ENCODE measurements around the gene MGP.

Gene MGP

GRCh38 chr12:14892726-14893505 is 7.3 kb upstream of the MGP start:
- TF ChIP-seq YY1 (IDR thresholded peaks at IDR 0.05; ENCODE audit: insufficient read depth, insufficient read length): no peak
- TF ChIP-seq SUZ12 (IDR thresholded peaks at IDR 0.05; ENCODE audit: extremely low read depth, insufficient read depth, insufficient read length): no peak
- TF ChIP-seq ZNF274 (IDR thresholded peaks at IDR 0.05; ENCODE audit: low read depth, low read length): no peak
- Histone ChIP-seq H3K36me3 (ENCODE audit: insufficient read depth, insufficient read length, low read length) (no peaks in the 10 kb centered on the region), H3K9ac (ENCODE audit: insufficient read length, low read depth) (no peak overlapping the region), H3K4me1 (ENCODE audit: insufficient read depth, insufficient read length) (no peaks in the 10 kb centered on the region), H3K4me3 (ENCODE audit: insufficient read length, low read depth) (no peak overlapping the region), H3K9me3 (ENCODE audit: insufficient read depth, low read length) (no peaks in the 10 kb centered on the region), H3K27me3 (ENCODE audit: insufficient read depth, insufficient read length) (no peaks in the 10 kb centered on the region)
- DNase-seq (ENCODE audit: low read depth, low spot score): no peak

- Histone ChIP-seq H3K4me3 (ENCODE audit: insufficient read length, low read depth) (no peak overlapping the region), H3K36me3 (ENCODE audit: insufficient read depth, insufficient read length, low read length) (no peaks in the 10 kb centered on the region), H3K9me3 (ENCODE audit: insufficient read depth, low read length) (no peaks in the 10 kb centered on the region), H3K9ac (ENCODE audit: insufficient read length, low read depth) (no peak overlapping the region), H3K27me3 (ENCODE audit: insufficient read depth, insufficient read length) (no peaks in the 10 kb centered on the region), H3K4me1 (ENCODE audit: insufficient read depth, insufficient read length) (no peaks in the 10 kb centered on the region)
- no peak for TF ChIP-seq YY1 (IDR thresholded peaks at IDR 0.05; ENCODE audit: insufficient read depth, insufficient read length)
- no peak for TF ChIP-seq SUZ12 (IDR thresholded peaks at IDR 0.05; ENCODE audit: extremely low read depth, insufficient read depth, insufficient read length)
- no peak for DNase-seq (ENCODE audit: low read depth, low spot score)
These were observed 5.0 kb upstream of the MGP start for GRCh38 chr12:14890701-14891100.

GRCh38 chr12:14886271-14886670 is 617 bp upstream of the MGP start:
- H3K36me3 ChIP-seq (ENCODE audit: insufficient read depth, insufficient read length, low read length): no peaks in the 10 kb centered on the region
- H3K27me3 ChIP-seq (ENCODE audit: insufficient read depth, insufficient read length): no peaks in the 10 kb centered on the region
- DNase-seq (ENCODE audit: low read depth, low spot score): no peak

GRCh38 chr12:14884458-14884878 is 1.2 kb downstream of the MGP start:
- no peak overlapping the region for H3K9ac ChIP-seq (ENCODE audit: insufficient read length, low read depth)
- no peaks in the 10 kb centered on the region for H3K4me1 ChIP-seq (ENCODE audit: insufficient read depth, insufficient read length)
- no peaks in the 10 kb centered on the region for H3K9me3 ChIP-seq (ENCODE audit: insufficient read depth, low read length)
- H3K36me3 ChIP-seq (ENCODE audit: insufficient read depth, insufficient read length, low read length): no peaks in the 10 kb centered on the region
- H3K27me3 ChIP-seq (ENCODE audit: insufficient read depth, insufficient read length): no peaks in the 10 kb centered on the region
- DNase-seq (ENCODE audit: low read depth, low spot score): no peak
- H3K4me3 ChIP-seq (ENCODE audit: insufficient read length, low read depth): no peak overlapping the region
- no peak for TF ChIP-seq ZNF274 (IDR thresholded peaks at IDR 0.05; ENCODE audit: low read depth, low read length)
- TF ChIP-seq YY1 (IDR thresholded peaks at IDR 0.05; ENCODE audit: insufficient read depth, insufficient read length): no peak
- no peak for TF ChIP-seq SUZ12 (IDR thresholded peaks at IDR 0.05; ENCODE audit: extremely low read depth, insufficient read depth, insufficient read length)

More at GRCh38 chr12:14886271-14886670, 617 bp upstream of the MGP start:
- H3K4me3 ChIP-seq (ENCODE audit: insufficient read length, low read depth): no peak overlapping the region
- TF ChIP-seq YY1 (IDR thresholded peaks at IDR 0.05; ENCODE audit: insufficient read depth, insufficient read length) (no peak), ZNF274 (IDR thresholded peaks at IDR 0.05; ENCODE audit: low read depth, low read length) (no peak), SUZ12 (IDR thresholded peaks at IDR 0.05; ENCODE audit: extremely low read depth, insufficient read depth, insufficient read length) (no peak)
- no peak overlapping the region for H3K9ac ChIP-seq (ENCODE audit: insufficient read length, low read depth)
- H3K9me3 ChIP-seq (ENCODE audit: insufficient read depth, low read length): no peaks in the 10 kb centered on the region
- no peaks in the 10 kb centered on the region for H3K4me1 ChIP-seq (ENCODE audit: insufficient read depth, insufficient read length)

- no peak overlapping the region for H3K9ac ChIP-seq (ENCODE audit: insufficient read length, low read depth)
- TF ChIP-seq ZNF274 (IDR thresholded peaks at IDR 0.05; ENCODE audit: low read depth, low read length): no peak
- H3K4me3 ChIP-seq (ENCODE audit: insufficient read length, low read depth): no peak overlapping the region
- H3K4me1 ChIP-seq (ENCODE audit: insufficient read depth, insufficient read length): no peaks in the 10 kb centered on the region
- no peaks in the 10 kb centered on the region for H3K9me3 ChIP-seq (ENCODE audit: insufficient read depth, low read length)
- no peaks in the 10 kb centered on the region for H3K36me3 ChIP-seq (ENCODE audit: insufficient read depth, insufficient read length, low read length)
- H3K27me3 ChIP-seq (ENCODE audit: insufficient read depth, insufficient read length): no peaks in the 10 kb centered on the region
- no peak for DNase-seq (ENCODE audit: low read depth, low spot score)
These were observed 2.0 kb downstream of the MGP start for GRCh38 chr12:14883686-14884085.

- Histone ChIP-seq H3K36me3 (ENCODE audit: insufficient read depth, insufficient read length, low read length) (no peaks in the 10 kb centered on the region), H3K9ac (ENCODE audit: insufficient read length, low read depth) (no peak overlapping the region), H3K4me1 (ENCODE audit: insufficient read depth, insufficient read length) (no peaks in the 10 kb centered on the region), H3K27me3 (ENCODE audit: insufficient read depth, insufficient read length) (no peaks in the 10 kb centered on the region), H3K9me3 (ENCODE audit: insufficient read depth, low read length) (no peaks in the 10 kb centered on the region), H3K4me3 (ENCODE audit: insufficient read length, low read depth) (no peak overlapping the region)
- no peak for DNase-seq (ENCODE audit: low read depth, low spot score)
- TF ChIP-seq ZNF274 (IDR thresholded peaks at IDR 0.05; ENCODE audit: low read depth, low read length) (no peak), SUZ12 (IDR thresholded peaks at IDR 0.05; ENCODE audit: extremely low read depth, insufficient read depth, insufficient read length) (no peak), YY1 (IDR thresholded peaks at IDR 0.05; ENCODE audit: insufficient read depth, insufficient read length) (no peak)
These were observed 4.7 kb downstream of the MGP start for GRCh38 chr12:14880890-14881453.

DNA sequence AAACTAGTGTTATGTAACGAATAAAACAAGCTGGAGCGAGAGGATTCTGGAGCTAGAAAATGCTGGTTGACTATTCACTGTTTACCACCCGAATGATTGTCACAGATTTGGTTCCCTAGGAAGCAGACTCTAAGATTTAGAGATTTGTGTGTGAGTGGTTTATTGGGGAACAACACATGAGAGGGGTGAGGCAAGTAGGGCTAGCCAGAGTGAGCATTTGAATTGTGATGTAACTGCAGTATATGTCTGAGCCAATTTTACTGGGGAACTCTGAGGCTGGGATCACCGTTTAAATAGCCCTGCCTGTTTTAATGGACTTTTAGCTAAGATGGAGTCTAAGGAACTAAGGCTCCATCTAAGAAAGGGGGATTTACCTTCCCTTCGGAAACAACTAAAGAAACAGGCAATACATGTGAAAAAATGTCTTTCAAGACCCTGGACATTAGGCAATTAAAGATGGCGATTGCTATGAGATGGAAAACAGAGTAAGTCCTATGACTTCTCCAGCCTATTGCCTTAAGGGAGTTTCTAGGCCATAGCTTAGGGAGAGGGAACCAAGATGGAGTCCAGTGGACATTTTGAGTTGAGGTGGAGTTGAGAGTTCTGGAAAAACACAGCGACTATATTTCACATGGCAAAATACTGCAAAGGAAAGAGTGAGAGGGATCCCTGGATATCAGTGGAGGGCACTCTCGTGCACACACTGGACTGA is 6.3 kb downstream of the MGP start:
- Histone ChIP-seq H3K9ac (ENCODE audit: insufficient read length, low read depth) (no peak overlapping the region), H3K36me3 (ENCODE audit: insufficient read depth, insufficient read length, low read length) (no peaks in the 10 kb centered on the region), H3K9me3 (ENCODE audit: insufficient read depth, low read length) (no peaks in the 10 kb centered on the region), H3K4me1 (ENCODE audit: insufficient read depth, insufficient read length) (no peaks in the 10 kb centered on the region), H3K27me3 (ENCODE audit: insufficient read depth, insufficient read length) (no peaks in the 10 kb centered on the region), H3K4me3 (ENCODE audit: insufficient read length, low read depth) (no peak overlapping the region)
- TF ChIP-seq ZNF274 (IDR thresholded peaks at IDR 0.05; ENCODE audit: low read depth, low read length): no peak
- no peak for DNase-seq (ENCODE audit: low read depth, low spot score)
